ENCODE data around the gene ERN1.

ERN1 gene

GRCh38 chr17:64083093-64083492, 46.9 kb downstream of the ERN1 start:
- no peak for DNase-seq

DNA sequence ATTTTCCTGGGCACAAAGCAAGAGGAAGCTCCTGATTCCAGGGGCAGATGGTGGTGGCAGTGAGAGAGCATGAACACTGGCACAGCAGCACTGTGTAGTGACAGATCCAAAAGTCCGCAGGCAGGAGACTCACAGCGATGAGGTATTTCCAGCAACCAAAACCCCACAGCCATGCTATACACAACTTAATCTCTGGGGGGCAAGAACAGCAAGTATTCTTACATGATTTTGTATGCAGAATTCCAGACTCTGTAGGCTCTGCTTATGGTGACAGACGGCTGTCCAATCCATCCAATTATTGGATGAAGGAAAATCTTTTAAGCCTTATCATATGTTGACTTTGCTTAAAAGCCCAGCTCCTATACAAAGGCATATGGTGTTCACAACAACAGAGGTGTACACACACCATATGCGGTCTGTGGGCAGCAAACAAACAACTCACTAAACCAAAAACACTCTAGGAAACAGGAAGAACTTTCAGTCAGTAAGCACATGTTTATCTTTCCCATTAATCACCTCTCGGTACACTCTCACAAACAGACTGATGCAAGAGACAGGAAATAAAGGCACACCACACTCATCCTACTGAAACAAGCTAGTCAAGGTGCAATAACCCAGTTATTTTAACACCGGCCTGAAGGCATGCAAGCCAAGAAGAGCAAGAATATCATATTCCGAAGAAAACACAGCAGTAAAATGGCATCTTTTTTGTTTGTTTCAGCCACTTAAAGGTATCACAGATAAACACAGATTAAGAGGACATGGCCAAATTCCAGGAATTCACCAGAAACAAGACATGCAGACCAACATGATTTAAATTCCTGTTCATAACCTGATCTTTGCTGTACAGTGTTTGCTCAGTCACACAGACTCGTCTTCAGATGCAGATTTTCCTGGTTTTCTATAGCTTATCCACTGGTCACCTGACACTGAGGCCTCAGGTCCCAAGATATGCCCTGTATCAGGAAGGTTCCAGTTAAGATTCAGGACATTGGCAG, 47.8 kb downstream of the ERN1 start:
- peak; percentile 95 for DNase-seq

- DNase-seq, result no peak
Observed at GRCh38 chr17:64080174-64080618, 49.7 kb downstream of the ERN1 start.

DNA sequence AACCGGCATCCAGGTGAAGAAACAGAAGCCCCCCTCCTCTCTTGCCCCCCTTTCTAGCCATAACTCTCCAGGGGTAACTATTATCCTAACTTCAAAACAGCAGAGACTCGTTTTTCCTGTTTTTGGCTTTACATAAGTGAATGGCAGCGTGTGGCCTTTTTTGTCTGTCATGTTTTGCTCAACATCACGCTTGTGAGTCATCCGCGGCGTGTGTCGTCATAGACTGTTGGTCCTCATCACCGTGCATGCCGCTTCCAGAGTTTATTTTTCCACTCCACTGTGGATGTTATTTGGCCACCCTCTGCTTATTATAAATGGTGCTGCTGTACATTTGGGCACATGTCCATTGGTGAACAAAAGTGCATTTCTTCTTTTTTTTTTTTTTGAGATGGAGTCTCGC, 52.6 kb downstream of the ERN1 start:
- no peak for DNase-seq

GRCh38 chr17:64075913-64076312, 54.0 kb downstream of the ERN1 start:
- DNase-seq, result peak; percentile 80

GRCh38 chr17:64074704-64075426, 55.1 kb downstream of the ERN1 start:
- DNase-seq, result peak; percentile 28

DNA sequence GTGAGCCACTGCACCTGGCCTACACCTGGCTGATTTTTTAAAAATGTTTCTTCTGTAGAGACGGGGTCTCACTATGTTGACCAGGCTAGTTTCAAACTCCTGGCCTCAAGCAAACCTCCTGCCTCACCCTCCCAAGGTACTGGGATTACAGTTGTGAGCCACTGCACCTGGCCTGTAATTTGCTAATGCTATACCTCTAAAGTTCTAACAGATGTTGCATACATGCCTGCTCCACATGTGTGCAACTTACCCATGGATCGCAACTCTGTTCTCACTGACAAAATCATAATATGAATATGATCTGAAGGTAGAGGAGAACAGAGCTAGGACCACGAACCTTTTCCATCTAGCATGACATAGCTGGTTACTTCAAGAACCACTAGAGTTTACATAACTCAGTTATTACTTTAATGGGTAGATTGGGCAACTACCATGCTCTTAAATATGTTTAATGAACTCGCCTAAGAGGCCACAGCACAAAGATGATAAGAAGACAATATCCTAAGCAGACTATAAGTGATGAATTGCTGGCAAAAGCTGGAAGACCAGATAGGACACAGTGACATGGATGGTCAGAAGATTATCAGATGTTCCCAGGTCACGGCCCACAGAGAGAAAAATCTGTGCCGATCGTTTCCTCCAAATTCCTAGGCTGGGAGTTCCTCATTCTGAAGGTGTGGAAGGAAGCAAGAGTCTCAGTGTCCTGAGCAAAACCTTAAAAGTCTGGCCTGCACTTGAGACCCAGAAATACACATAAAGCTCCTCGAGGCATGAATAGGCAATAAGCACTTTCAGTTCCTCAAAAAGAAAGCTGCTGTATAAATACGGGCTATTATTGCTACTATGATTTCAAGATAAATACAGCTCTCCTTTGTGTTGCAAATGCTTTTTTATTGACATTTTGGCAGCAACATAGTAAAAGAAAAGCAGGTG, 55.9 kb downstream of the ERN1 start:
- peak; percentile 81 for DNase-seq

- no peak for DNase-seq
Observed at GRCh38 chr17:64071111-64071510, 58.8 kb downstream of the ERN1 start.

DNA sequence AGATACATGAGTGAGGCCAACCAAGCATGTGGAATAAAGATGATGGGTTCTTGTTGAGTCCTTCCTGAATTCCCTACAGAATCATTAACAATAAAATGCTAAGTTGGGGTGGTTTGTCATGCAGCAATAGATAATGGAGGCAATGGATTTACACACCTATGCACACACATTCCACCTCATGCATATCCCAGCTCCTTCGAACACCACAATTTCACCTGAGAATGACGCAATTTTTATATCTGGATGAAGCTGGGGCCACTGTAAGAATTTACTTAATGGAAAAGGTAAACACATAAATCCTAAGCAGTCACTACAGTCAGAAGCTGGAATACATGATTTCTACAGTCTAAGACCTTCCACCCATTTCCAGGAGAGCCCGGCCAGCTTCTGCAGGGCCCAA, 59.7 kb downstream of the ERN1 start:
- DNase-seq, result no peak

DNA sequence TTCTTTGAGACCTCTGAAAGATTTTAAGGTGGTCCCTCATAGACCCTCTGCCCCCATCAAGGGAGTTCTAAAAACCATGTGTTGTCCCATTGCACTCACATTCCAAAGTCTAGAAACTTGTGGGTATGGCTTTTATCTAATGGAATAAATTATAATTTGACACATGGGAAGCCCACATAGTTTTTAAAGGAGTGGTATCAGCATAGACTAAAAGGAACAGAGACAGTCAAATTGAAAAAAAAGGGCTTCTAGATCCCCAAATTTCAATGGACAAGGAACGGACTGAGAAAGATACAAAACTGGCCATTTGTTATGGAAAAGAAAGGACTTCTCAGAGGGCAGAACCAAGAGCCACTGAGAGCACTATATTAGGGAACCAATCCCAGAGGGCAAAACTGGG, 60.8 kb downstream of the ERN1 start:
- peak; percentile 5 for DNase-seq

DNA sequence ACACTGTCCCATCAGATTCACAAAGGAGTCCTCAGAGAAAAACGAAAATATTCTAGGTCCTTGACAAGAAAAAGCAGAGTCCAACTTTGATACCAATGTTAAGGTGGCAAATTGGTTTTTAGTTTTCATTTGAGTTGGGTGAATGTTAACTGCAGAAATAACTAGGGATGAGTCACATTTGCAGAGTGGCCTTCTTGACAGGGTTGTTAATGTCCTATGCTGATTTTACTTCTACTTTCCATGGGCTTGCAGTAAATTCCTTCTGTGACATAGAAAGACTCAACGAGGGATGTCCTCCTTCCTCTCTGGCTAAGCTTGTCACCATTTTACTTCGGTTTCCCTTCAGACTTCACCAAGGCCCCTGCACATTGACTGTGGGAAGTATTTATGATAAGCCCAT, 62.3 kb downstream of the ERN1 start:
- no peak for DNase-seq

GRCh38 chr17:64066716-64067115, 63.2 kb downstream of the ERN1 start:
- DNase-seq, result no peak

DNA sequence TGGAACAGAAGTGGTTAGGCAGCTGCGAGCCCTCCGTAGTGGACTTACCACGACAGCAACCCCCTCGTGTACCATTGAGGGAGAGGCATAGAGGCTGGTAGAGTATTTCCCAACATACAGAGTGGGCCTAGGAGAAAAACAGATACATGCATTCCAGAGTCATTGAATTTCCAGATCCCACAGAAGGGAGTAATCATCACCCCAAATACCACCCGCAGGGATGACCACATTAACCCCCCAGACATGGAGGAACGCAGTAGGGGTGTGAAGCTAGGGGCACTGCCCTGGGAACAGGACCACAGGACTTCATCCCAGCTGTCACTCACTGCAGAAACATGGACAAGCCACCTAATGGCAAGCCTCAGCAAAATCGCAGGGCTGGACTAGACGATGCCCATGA, 64.8 kb downstream of the ERN1 start:
- no peak for DNase-seq

- no peak for DNase-seq
Observed at GRCh38 chr17:64064331-64064730, 65.6 kb downstream of the ERN1 start.

DNA sequence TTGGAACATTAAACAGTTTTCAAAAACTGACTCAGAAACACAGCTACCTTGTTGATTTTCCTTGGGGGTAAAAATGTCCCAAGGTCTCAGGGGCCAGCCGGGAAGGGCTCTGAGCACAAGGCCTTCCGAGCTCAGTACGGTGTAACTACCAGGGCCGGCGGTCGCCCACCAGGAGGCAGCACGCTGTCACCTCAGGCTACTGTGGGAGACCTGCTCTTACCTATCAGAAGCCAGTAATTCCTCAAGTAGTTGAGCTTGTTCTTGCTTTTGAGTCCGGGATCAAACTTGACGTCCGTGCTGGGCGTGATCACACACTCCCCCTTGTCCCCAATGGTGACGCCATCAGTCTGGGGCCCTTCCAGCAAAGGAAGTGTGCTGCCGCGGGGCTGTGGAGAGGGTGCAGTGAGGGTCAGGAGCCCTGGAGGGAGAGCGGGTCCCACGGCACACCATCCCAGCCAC, 66.1 kb downstream of the ERN1 start:
- DNase-seq, result peak; percentile 6

DNA sequence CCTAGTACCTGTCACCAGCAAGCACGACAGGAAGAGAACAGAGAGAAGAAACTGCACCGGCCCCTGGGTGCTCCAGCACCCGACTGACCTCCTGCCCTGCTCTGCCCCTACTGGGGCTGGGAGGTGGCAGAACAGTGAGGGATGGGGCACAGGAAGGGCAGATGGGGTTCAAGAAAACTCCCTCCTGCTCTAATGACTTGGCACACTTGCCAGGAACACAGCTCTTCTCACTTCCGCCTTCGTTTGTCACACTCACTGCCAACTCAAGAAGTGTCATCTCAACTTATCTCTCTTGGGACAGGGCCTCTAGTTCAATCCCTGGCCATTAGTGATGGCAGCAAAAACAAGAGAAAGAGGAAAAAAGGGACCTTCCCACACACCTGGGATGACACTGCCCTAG, 66.9 kb downstream of the ERN1 start:
- DNase-seq, result no peak

- no peak for DNase-seq
Observed at GRCh38 chr17:64061178-64061898, 68.6 kb downstream of the ERN1 start.

- DNase-seq, result no peak
Observed at GRCh38 chr17:64060331-64060730, 69.6 kb downstream of the ERN1 start.

DNA sequence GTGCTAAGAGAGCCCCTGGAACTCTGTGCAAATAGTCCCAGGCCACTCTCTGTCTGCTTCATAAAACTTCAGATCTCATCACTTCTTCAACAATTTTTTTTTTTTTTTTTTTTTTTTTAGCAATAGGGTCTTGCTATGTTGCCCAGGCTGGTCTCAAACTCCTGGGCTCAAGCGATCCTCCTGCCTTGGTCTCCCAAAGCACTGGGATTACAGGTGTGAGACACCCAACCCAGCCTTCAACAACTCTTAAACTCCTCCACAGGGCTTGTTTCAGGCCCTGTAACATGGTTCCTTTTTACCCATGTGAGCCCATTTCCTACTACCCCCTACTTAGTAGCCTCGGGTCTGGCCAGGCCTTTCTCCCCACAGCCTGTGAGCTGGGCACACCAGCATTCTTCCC, 70.2 kb downstream of the ERN1 start:
- no peak for DNase-seq

- DNase-seq, result peak; percentile 50
Observed at GRCh38 chr17:64058621-64059020, 71.3 kb downstream of the ERN1 start.

DNA sequence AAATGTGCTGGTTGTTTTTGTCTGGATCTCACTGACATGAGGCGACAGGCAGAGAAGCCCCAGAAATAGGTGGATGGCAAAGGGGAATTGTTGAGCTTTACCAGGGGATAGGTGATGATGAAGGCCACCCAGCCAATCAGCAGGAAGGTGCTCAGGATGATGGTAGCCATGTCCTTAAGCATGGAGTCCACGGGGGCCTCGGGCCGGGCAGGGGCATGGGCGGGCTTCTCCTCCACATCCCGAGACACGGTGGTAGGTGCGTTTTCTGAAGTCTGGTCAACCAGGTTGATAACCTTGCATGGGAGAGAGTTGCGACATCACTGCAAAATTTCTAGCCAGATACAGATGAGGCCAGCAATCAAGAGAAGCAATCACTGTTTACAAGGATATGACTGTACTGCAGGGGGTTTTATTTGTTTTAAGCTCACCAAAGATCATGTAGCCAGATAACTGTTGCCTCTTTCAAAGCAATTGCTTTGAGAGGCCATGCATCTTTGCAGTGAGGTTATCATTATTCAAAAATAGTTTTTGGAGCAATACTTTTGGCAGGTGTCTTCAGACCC, 72.2 kb downstream of the ERN1 start:
- no peak for DNase-seq
